Panc1 (cell line): ENCODE data around the gene GID8. TPM values are rescaled to one million over a fixed set of nuclear protein-coding genes. Genes with fewer than 3 reads are reported as not detected.

Source experiments
- ATAC-seq: fragments of 200-7000 bp; cut with Tn5 transposase; 2 replicates; pipeline ENCODE4 v1.9.1; 2020; ENCODE audit warnings: mild to moderate bottlenecking, moderate library complexity
- BruUV-seq: library from RNA; stranded (reverse); fragments of 400-500 nt; replicated peaks from 2 replicates; lab custom pipeline; 2021; lab: Mats Ljungman, UMichigan
- CTCF ChIA-PET: fragments of 300-600 bp; sonication (Branson Sonifier 250); formaldehyde crosslinking; loops from one replicate; lab custom pipeline; 2022; ENCODE audit warnings: antibody characterized with exemption; lab: Charles Lee
- POLR2A ChIA-PET: fragments of 300-600 bp; sonication (Branson Sonifier 250); formaldehyde crosslinking; loops from one replicate; lab custom pipeline; 2022; ENCODE audit warnings: antibody characterized with exemption; lab: Charles Lee
- DNase-seq: peaks from one replicate; pipeline ENCODE4 v3.0.0-alpha.2; 2010; ENCODE audit warnings: low read depth, low spot score
- H3K27ac ChIP-seq: 2 replicates; pipeline ENCODE4 v1.5.1; 2011; ENCODE audit warnings: mild to moderate bottlenecking, low read length, inconsistent platforms
- H3K27me3 ChIP-seq: fragments of 200-500 bp; sonication (Bioruptor generic); 2 replicates; pipeline ENCODE4 v1.6.0; 2014; ENCODE audit warnings: low read length, inconsistent platforms; ENCODE audit not compliant: control insufficient read depth, insufficient read depth
- H3K36me3 ChIP-seq: fragments of 200-500 bp; sonication (Bioruptor generic); 2 replicates; pipeline ENCODE4 v1.5.1; 2014; ENCODE audit warnings: inconsistent platforms, mild to moderate bottlenecking, low read length, moderate library complexity; ENCODE audit not compliant: control insufficient read depth, insufficient read depth
- H3K4me1 ChIP-seq: 2 replicates; pipeline ENCODE4 v1.5.1; 2011; ENCODE audit warnings: inconsistent platforms, mild to moderate bottlenecking, low read length, moderate library complexity; ENCODE audit not compliant: control insufficient read depth, insufficient read depth
- H3K4me3 ChIP-seq, 2 experiments: 2 replicates each; pipeline ENCODE4 v1.5.1; 2011 to 2012; ENCODE audit warnings: low read depth in 2 of 2, low read length in 2 of 2, mild to moderate bottlenecking in 2 of 2, inconsistent platforms in 1 of 2, moderate library complexity in 1 of 2
- H3K9me3 ChIP-seq: fragments of 200-500 bp; sonication (Bioruptor generic); 2 replicates; pipeline ENCODE4 v1.5.1; 2014; ENCODE audit warnings: low read depth, mild to moderate bottlenecking, inconsistent platforms, low read length, moderate library complexity; ENCODE audit not compliant: control insufficient read depth, insufficient read depth
- POLR2AphosphoS5 ChIP-seq: IDR thresholded peaks from 2 replicates; pipeline ENCODE4 v1.6.1; 2012; ENCODE audit warnings: mild to moderate bottlenecking, low read depth, low read length, moderate library complexity
- SIN3A ChIP-seq: IDR thresholded peaks from 2 replicates; pipeline ENCODE4 v1.6.1; 2012; ENCODE audit warnings: low read depth, mild to moderate bottlenecking, low read length, moderate library complexity, borderline replicate concordance; ENCODE audit not compliant: insufficient read depth
- TCF7L2 ChIP-seq: IDR thresholded peaks from 2 replicates; pipeline ENCODE4 v1.6.1; 2011; ENCODE audit warnings: mild to moderate bottlenecking, low read depth, low read length, inconsistent platforms
- in situ Hi-C: cut with HindIII; loops from 2 replicates; pipeline ENCODE4 v1.10.0; 2016; ENCODE audit warnings: low sequenced_read_pairs, low pct_unique_long_range_greater_than_20kb
- intact Hi-C: fragments of 100-400 bp; cut with micrococcal nuclease; formaldehyde crosslinking; loops from one replicate; pipeline ENCODE4 v1.10.0; 2022; ENCODE audit not compliant: unreplicated experiment
- total RNA-seq: library from RNA; stranded (reverse); gene quantifications from one replicate; pipeline ENCODE4 v1.2.1, GENCODE V29; 2021; ENCODE audit not compliant: unreplicated experiment
- TF ChIP-seq, protein P1 (sequence below), 2 experiments: IDR thresholded peaks; 2 replicates each; pipeline ENCODE4 v1.6.1; 2011 to 2012; ENCODE audit warnings: low read depth in 2 of 2, control low read depth in 1 of 2, low read length in 1 of 2, mild to moderate bottlenecking in 1 of 2, moderate library complexity in 1 of 2; ENCODE audit not compliant: insufficient read depth in 1 of 2
- TF ChIP-seq, protein P2 (sequence below): fragments of 450-650 bp; IDR thresholded peaks from 2 replicates; pipeline ENCODE4 v1.5.1; 2017; ENCODE audit warnings: mild to moderate bottlenecking

GID8 gene
- total RNA-seq, 1 experiment from 2014 or later, result 37.3 TPM

DNA sequence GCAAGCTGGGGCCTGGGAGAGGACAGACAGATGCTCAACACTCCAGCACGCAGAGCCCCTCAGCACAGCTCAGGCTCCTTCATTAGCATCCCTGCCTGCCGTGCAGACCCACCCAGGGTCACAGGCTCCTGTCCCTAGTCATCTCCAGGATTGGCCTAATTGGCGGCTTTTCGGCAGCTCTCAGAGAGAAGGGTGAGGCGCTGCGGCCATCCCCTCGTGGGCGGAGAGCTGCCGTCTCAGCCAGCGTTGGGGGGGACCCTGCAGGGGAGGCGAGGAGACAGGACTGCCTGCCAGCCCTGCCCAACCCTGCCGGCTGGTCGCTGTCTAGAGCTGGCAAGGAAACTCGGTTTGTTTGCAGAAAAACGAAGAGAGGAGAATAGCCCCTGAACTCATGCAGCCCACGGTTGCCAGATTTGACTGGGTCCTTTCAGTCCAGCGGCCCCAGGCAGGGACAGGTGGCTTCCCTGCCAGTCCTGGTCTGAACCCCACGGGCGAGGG is 42.0 kb downstream of the GID8 start:
- Histone ChIP-seq H3K27me3 (no peaks in the 10 kb centered on the region), H3K4me1 (peaks cover 3% of the 10 kb centered on the region; the same call in 1 of the 2 replicates), H3K36me3 (no peaks in the 10 kb centered on the region), H3K27ac (no peak overlapping the region), H3K9me3 (no peaks in the 10 kb centered on the region), H3K4me3 (no peak overlapping the region)
- ATAC-seq (no peak), DNase-seq (no peak)
- TF ChIP-seq, protein P1, sequence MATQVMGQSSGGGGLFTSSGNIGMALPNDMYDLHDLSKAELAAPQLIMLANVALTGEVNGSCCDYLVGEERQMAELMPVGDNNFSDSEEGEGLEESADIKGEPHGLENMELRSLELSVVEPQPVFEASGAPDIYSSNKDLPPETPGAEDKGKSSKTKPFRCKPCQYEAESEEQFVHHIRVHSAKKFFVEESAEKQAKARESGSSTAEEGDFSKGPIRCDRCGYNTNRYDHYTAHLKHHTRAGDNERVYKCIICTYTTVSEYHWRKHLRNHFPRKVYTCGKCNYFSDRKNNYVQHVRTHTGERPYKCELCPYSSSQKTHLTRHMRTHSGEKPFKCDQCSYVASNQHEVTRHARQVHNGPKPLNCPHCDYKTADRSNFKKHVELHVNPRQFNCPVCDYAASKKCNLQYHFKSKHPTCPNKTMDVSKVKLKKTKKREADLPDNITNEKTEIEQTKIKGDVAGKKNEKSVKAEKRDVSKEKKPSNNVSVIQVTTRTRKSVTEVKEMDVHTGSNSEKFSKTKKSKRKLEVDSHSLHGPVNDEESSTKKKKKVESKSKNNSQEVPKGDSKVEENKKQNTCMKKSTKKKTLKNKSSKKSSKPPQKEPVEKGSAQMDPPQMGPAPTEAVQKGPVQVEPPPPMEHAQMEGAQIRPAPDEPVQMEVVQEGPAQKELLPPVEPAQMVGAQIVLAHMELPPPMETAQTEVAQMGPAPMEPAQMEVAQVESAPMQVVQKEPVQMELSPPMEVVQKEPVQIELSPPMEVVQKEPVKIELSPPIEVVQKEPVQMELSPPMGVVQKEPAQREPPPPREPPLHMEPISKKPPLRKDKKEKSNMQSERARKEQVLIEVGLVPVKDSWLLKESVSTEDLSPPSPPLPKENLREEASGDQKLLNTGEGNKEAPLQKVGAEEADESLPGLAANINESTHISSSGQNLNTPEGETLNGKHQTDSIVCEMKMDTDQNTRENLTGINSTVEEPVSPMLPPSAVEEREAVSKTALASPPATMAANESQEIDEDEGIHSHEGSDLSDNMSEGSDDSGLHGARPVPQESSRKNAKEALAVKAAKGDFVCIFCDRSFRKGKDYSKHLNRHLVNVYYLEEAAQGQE (IDR thresholded peaks at IDR 0.05; ENCODE audit: insufficient read depth in 1 of 2, low read depth in 2 of 2, low read length in 1 of 2), result no peak
- TF ChIP-seq TCF7L2, result no peak
- no peak for TF ChIP-seq POLR2AphosphoS5
- TF ChIP-seq, protein P2, sequence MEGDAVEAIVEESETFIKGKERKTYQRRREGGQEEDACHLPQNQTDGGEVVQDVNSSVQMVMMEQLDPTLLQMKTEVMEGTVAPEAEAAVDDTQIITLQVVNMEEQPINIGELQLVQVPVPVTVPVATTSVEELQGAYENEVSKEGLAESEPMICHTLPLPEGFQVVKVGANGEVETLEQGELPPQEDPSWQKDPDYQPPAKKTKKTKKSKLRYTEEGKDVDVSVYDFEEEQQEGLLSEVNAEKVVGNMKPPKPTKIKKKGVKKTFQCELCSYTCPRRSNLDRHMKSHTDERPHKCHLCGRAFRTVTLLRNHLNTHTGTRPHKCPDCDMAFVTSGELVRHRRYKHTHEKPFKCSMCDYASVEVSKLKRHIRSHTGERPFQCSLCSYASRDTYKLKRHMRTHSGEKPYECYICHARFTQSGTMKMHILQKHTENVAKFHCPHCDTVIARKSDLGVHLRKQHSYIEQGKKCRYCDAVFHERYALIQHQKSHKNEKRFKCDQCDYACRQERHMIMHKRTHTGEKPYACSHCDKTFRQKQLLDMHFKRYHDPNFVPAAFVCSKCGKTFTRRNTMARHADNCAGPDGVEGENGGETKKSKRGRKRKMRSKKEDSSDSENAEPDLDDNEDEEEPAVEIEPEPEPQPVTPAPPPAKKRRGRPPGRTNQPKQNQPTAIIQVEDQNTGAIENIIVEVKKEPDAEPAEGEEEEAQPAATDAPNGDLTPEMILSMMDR, result no peak
- no peak for TF ChIP-seq SIN3A
- ChIA-PET POLR2A (no interaction called here), CTCF (no interaction called here)
- intact Hi-C loops (no loop called here), in situ Hi-C loops (no loop called here)
- no TSS peak for BruUV-seq

DNA sequence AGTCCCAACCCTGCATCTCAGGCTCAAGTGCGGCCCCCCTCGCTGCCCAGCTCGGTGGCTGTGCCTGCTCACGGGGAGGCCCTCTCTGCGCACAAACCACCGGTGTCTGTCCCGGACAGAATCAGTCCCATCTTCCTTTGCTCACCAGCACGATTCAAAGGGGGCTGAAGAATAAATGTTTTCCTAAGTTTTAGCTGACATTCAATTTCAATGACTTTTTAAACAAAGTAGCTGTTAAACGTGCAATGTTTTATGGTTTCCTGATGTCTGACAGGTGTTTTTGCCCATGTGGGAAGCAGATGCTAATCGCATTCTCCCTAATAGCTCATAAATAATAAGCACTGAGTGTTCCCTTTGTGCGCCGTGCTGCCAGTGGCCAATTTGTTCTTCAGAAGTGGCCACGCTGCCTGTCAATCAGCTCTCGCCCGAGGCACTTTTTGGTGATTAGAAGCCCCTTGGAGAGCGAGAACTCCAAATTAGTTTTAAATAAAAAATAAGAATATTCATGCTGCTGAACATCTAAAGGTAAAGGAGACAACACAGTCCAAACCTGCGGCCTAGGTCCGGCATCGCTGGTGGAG is 42.5 kb downstream of the GID8 start:
- no peaks in the 10 kb centered on the region for H3K27me3 ChIP-seq
- H3K4me3 ChIP-seq, result no peak overlapping the region
- in situ Hi-C loops, result no loop called here
- no TSS peak for BruUV-seq
- intact Hi-C loops, result no loop called here
- ATAC-seq (no peak), DNase-seq (no peak)
- ChIA-PET POLR2A (no interaction called here), CTCF (no interaction called here)
- TF ChIP-seq TCF7L2, result no peak
- TF ChIP-seq, protein P2, result no peak
- no peak for TF ChIP-seq POLR2AphosphoS5
- no peak for TF ChIP-seq SIN3A
- TF ChIP-seq, protein P1 (IDR thresholded peaks at IDR 0.05; ENCODE audit: insufficient read depth in 1 of 2, low read depth in 2 of 2, low read length in 1 of 2), result no peak
- no peak overlapping the region for H3K27ac ChIP-seq
- no peaks in the 10 kb centered on the region for H3K9me3 ChIP-seq
- H3K4me1 ChIP-seq, result peaks cover 3% of the 10 kb centered on the region; the same call in 1 of the 2 replicates
- no peaks in the 10 kb centered on the region for H3K36me3 ChIP-seq
